OCI-LY1 (cell line): Measurements from ENCODE around the gene VWDE.

Experiments
- CTCF ChIP-seq: fragments of 200-600 bp; sonication (generic), shearing (Covaris generic); IDR thresholded peaks from 2 replicates; pipeline ENCODE4 v1.5.1; 2017; ENCODE audit warnings: mild to moderate bottlenecking, antibody characterized with exemption, low read length, moderate library complexity, mixed read lengths
- EZH2 ChIP-seq: fragments of 200-600 bp; sonication (generic), shearing (Covaris generic); IDR thresholded peaks from 2 replicates; pipeline ENCODE4 v1.8.0; 2017; ENCODE audit warnings: borderline replicate concordance, mixed run types, mild to moderate bottlenecking, antibody characterized with exemption, low read length, moderate library complexity, mixed read lengths

GRCh38 chr7:12281038-12281437, 122.6 kb downstream of the VWDE start:
- no peak for TF ChIP-seq CTCF
- no peak for TF ChIP-seq EZH2
